DMS53 treated with DMSO at 0.1 percent for 48 hours (cell line): ENCODE measurements around the gene ITFG1.
"Not testable (repeated sequence)": the region's sequence is repeated elsewhere in the genome, so short reads cannot be mapped to it uniquely, and the experiment has no call there.

Experiments used
- DNase-seq: peaks from one replicate; lab custom pipeline; 2025; ENCODE audit not compliant: unreplicated experiment; lab: John Stamatoyannopoulos, UW

The ITFG1 gene

DNA sequence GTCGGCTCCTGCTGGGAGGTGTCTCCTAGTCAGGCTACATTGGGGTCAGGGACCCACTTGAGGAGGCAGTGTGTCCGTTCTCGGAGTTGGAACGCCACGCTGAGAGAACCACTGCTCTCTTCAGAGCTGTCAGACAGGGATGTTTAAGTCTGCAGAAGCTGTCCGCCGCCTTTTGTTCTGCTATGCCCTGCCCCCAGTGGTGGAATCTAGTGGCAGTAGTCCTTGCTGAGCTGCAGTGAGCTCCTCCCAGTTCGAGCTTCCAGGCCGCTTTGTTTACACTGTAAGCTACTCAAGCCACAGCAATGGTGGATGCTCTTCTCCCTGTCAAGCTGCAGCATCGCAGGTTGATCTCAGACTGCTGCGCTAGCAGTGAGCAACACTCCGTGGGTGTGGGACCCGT is 36.0 kb downstream of the ITFG1 start:
- no peak for DNase-seq

DNA sequence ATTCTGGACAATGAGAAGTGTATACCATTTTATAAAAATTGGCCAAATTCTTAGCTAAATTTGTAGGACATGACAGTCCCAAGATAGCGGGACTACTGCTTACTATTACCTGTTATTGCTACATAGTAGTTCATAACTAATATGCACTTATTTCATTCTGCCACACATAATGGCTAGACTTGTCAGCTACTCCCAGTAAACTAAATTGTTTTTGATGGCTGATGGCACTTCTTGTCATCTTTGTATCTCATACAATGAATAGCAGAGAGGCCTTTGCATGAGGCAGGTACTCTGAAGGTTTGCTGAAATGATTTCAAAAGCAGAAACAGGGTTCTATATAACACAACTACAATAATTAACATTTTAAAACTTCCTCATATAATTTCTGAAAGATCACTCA is 44.0 kb downstream of the ITFG1 start:
- no peak for DNase-seq

DNA sequence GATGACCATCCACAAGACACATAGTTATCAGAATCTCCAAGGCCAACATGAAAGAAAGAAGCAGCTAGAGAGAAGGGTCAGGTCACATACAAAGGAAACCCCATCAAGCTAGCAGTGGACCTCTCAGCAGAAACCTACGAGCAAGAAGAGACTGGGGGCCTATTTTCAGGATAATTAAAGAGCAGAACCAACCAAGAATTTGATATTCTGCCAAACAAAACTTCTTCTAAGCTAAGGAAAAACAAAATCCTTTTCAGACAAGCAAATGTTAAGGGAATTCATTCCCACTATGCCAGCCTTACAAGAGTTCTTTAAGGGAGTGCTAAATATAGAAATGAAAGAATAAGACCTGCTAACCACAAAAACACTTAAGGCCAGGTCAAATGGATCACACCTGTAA is 47.8 kb downstream of the ITFG1 start:
- DNase-seq = no peak

DNA sequence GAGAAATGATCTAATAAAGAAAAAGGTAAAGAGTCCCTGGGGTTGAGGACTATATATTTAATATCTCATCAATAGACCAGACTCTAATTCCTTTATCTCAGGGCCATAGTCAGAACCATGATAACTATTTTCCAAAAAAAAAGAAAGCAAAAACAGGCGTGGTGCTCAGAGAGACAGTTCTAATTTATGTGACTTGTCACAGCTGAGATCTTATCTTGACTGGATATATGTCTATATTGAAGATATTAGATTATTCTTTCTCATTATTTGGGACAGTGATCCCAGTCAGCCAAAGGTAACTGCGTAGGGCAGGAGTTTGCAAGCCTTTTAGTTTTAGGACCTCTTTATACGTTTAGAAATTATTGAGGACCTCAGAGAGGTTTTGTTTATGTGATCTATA is 52.4 kb downstream of the ITFG1 start:
- no peak for DNase-seq

DNA sequence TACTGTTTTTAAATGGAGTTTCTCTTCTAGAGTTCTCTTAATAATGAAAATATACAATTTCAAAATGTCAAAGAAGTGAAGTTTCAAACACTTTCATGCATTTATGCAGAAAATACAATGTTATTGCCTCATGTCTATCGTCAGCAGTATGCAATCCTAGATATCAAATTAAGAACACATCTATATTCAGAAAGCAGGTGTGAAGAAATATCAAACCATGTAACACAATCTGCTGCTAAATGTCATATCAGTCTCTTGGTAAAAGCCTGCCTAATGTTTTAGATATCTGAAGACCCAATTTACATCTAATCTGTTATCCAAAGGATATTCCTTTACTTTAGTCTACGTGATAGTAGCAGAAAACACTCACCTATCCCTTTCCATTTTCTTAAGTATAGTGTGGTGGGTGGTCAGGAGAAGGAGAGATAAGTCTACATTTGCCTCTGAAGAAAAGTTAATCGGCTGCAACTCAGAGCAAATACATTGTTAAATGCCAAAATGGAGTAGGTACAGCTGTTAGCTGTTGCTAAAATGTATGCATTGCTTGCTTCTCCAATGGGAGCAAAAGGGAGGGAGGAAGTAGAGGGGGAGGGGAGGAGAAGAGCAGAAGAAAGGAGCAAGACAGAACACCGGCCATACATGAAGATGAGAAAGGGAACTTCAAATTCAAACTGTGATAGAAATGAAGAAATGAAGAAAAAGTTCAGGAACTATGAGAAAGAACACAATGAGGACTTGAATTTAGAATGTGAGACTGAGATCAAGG is 64.9 kb downstream of the ITFG1 start:
- DNase-seq = no peak

DNA sequence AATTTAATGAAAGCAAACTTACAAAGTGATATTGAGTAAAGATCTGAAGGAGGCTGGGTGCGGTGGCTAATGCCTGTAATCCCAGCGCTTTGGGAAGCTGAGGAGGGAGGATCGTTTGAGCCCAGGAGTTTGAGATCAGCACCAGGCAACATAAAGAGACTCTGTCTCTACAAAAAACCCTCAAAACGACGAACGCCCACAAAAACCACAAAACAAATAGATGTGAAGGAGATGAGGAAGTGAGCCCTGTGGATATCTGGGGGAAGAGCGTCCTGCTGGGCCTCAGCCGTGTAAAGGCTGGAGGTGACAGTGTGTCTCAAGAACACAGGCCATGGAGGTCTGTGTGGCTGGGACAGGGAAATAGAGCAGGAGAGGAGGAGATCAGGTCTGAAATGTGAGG is 68.8 kb downstream of the ITFG1 start:
- DNase-seq = no peak

DNA sequence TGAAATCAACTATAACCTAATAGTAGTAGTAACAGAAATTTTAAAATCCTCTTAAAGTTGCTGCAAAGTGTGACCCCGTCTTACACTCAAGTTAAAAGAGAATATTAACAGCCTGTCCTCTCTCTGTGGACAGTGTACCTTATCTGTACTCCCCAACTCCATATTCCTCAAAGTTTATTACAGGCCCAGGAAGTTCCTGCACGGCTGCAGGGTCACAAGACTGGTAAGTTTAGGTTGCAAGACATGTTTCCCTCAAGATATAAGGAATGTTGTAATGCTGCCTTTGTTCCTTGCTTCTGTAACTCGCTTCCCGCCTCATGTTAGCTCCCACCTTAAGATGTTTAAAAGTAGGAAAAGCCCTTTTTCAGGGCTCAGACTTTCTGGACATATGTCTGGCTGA is 72.2 kb downstream of the ITFG1 start:
- no peak for DNase-seq

DNA sequence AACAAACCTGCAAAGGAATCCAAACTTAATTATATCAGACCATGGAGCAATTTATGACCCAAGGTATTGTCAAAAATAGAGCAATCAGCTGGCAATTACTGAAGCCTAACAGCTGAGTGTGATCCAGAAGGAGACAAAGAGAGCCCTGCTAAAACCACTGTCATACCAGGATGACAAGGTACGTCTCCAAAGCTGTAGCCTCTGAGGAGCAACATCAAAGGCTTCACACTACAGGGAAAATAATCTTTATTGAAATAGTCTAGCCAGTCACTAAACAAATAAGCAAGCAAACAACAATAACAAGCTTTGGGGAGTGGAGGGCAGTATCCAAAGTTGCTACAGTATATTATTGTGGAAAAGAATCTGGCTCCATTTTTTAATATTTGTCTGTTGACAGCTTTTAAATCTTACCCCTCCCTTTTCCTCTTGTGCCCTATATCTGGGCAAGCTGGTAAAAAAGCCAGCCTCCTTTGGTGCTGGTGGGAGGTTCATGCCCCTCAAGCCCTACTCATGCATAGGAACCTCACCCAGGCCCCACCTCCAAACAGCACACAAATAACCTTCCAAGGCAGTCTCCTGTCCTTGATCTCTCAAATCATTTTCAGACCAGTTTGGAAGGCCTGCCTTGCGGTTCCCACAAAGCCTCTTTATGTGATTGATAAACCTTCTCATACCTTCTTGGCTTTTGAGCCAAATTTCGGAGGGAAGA is 73.7 kb downstream of the ITFG1 start:
- no peak for DNase-seq

DNA sequence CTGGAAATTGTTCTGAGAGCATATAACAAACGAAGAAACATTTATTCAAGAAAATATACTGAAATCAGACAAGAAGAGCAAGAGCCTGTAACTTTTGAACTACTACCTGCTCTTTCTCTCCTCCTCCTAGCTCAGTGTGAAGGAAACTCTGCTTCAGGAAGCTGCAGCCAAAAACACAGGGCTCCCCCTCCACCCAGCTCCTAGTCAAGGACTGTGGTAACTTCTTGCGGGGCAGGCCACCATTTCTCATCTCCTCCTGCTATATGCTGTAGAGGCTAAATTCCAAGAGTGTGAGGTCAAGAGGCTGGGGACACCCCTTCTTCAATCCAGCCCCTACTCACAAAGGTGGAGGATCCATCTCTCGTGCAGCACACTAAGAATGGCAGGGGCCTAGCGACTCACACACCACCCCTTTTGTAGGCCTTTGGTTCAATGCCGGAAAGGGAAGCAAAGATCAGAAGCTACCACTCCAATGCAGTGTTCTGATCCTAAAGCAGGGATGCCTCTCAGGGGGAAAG is 74.6 kb downstream of the ITFG1 start:
- no peak for DNase-seq

DNA sequence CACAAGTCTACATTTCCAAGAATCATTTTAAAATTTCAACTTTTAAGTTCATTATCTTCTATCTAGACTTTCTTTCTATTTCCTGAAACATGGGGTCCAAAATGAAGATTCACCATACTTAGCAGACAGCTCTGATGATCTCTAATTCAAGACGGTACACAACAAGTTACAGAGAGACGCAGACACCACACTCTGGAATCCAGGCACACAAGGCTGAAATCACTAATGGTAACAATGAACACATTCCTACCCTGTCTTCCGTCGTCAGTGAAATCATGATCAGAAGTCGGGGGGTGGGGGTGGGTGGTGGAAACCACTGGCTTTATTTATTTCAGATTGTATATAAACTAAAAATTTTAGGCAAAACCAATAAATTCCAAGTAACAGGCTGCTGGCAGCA is 78.5 kb downstream of the ITFG1 start:
- no peak for DNase-seq

DNA sequence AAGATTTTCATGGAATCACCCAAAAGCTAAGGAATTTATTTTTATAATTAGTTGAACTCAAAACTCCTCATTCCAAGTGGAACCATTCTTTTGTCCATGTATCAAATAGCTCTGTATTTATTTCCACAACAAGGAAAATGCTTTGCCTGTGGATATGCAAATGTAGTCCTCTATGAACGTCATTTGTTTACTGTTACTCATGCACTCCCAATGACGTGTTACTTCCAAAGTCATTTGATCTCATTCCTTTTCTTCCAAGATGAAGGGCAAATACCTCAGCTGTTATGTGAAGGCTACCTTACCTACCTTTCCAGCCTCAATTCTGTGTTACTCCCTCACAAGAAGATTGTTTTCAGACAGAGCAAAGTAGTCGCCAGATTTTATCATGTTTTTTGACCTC is 83.7 kb downstream of the ITFG1 start:
- DNase-seq = no peak

DNA sequence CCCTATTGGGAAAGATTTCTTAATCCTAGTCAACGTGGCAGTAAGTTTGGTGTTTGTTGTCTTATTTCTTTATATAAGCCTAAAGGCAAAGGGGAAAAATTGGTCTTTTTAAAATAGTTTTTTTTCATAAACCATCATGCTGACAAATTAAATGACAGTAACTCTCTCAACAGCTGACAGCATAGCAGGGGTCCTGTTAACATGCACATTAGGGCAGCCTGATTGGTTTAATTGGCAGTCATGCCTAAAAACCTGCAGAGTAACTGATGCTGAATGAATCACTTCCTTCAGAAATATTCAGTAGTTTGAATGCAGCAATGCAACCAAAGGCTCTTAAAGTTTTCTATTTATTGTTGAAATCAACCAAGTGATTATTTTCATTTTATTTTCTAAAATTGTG is 85.4 kb downstream of the ITFG1 start:
- no peak for DNase-seq

DNA sequence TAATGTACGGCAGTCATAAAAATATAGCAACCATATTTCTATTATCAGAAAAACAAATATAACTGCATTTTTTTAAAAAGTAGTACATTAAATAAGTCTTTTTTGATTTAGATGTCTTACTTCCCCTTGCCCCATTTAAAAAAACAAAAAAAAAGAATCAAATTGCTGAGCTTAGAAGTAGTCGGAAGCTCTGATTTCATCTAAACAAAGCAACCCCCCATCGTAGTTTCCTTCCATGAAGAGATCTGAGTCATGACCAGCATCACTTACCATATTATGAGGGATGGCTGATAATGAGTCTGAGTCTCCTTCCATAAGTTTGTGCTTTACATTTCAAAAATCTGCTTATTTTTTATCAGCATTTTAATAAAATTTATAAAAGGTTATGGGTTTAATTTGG is 86.2 kb downstream of the ITFG1 start:
- no peak for DNase-seq

DNA sequence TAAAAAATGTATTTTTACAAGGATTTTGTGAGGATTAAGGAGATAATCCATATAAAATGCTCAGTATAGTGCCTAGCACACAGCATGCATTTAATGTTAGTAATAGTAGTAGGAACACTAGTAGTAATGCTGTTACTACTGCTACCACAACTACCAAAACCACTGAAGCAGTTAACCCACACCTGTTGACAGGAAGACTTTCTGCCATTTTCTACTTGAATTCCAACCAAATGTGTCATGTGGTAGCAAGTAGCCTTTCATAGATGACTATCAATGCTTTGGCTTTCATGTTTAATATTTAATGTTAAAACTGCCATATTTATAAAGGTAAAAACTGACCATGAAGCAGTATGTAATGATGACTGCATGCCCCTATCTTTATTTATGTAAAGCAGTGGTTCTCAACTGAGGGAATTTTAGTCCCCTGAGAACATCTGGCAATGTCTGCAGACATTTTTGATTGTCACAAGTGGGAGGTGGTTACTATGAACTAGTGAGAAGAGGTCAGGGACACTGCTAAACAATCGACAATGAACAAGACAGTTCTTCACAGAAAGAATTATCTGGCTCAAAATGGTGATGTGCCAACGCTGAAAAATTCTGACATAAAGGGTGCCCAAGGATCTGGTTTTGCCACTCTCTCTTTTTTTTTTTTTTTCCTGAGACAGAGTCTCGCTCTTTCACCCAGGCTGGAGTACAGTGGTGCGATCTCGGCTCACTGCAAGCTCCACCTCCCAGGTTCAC is 89.4 kb downstream of the ITFG1 start:
- DNase-seq = no peak

DNA sequence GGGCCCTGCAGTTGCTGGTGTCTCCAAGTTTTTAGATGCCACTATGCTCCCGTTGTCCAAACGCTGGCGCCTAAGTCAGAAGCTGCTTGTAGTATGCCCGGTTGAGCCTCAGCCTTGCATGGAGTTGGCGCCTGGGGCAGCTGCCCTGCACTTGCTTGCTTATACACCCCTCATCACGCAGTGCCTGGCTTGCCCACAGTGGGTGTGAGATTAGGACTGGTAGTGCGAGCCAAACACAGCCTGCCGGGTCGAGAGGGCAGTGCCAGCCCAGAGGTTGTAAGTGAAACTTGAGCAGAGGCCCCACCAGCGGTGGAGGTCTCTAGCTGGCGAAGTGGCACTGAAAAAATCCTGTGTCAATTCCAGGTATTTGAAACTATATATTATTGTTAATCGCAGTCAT is 90.3 kb downstream of the ITFG1 start:
- DNase-seq = no peak

DNA sequence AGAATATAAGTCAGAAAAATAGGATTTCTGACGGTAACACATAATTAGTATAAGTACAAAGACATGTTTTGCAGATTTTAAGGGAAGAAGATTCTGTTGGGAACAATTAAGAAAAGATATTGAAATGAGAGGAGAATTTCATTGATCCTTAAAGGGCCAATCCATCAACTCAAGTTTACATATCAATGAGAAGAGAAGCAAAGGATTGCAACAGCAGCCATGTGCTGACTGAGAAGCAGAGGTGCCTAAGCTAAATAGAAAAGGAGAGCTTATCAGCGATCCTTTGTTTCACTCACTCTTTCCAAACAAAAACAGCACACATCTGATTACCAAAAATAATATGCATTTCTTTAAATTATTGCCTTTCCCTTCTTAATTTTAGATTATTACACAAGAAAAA is 94.6 kb downstream of the ITFG1 start:
- no peak for DNase-seq

DNA sequence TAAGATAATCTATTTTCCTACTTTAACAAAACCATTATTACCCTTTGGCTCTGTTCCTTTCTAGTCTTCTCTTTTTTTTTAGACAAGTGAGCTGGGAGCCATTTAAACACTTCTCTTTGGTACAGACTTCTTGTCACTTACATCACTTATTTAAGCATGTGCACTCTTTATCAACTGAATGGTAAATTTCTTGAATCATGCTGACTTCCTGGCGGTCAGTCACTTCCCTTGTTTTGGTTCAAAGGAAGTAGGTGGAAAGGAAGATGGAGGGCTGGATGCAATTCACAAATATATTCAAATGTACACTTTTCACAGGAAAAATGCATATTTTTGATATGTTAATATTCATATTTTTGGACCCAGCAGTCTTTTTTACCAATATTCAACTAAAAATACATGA is 97.1 kb downstream of the ITFG1 start:
- DNase-seq = no peak

DNA sequence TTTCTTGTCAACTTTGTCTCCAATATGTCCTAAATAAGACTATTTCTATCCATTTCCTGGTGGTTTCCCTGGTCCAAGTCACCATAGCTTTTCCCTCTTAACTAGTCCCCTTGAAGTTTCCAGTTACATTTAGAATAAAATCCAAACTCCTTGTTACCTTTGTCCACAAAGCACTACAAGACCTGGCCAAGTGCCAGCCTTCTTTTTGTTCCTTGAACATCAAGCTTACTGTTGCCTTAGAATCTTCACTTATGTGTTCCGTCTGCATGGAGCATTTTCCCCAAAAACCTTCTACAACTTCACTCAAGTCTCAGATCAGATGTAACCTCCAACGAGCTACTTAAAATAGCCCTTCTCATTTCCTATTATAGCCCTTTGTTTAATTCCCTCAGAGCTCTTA is 101.4 kb downstream of the ITFG1 start:
- DNase-seq = no peak

DNA sequence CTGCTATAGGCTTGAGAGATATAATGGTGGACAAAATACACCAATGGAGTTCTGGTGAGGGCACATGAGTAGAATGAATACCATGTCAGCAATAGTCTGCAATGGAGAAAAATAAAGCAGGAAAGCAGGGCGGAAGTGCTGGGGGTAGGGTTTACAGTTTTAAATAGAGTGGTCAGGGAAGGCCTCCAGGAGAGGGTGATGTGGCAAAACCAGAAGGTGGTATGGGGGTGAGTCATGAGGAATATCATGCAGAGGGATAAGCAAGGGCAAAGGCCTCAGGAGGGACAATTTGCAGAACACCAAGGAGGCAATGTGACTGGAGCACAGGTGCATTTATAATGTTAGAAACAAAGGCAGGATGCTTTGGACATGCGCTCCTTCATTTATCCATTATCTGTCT is 102.0 kb downstream of the ITFG1 start:
- no peak for DNase-seq

DNA sequence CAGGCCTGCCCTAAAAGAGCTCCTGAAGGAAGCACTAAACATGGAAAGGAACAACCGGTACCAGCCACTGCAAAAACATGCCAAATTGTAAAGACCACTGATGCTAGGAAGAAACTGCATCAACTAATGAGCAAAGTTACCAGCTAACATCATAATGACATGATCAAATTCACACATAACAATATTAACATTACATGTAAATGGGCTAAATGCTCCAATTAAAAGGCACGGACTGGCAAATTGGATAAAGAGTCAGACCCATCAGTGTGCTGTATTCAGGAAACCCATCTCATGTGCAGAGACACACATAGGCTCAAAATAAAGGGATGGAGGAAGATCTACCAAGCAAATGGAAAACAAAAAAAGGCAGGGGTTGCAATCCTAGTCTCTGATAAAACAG is 111.8 kb downstream of the ITFG1 start:
- not testable (repeated sequence) for DNase-seq

DNA sequence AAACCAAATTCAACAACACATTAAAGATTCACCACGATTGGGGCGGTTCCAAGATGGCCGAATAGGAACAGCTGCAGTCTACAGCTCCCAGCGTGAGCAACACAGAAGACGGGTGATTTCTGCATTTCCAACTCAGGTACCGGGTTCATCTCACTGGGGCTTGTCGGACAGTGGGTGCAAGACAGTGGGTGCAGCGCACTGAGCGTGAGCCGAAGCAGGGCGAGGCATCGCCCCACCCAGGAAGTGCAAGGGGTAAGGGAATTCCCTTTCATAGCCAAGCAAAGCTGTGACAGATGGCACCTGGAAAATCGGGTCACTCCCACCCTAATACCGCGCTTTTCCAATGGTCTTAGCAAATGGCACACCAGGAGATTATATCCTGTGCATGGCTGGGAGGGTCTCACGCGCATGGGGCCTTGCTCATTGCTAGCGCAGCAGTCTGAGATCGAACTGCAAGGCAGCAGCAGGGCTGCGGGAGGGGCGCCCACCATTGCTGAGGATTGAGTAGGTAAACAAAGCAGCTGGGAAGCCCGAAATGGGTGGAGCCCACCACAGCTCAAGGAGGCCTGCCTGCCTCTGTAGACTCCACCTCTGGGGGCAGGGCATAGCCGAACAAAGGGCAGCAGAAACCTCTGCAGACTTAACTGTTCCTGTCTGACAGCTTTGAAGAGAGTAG is 113.7 kb downstream of the ITFG1 start:
- DNase-seq = not testable (repeated sequence)
